ENCODE data around the gene PHF20.

- TF ChIP-seq CTCF (IDR thresholded peaks at IDR 0.05; ENCODE audit: extremely low read depth in 1 of 2, insufficient read depth in 1 of 2, low read depth in 1 of 2, low read length in 2 of 2) (no peak), JUN (IDR thresholded peaks at IDR 0.05; ENCODE audit: borderline replicate concordance, insufficient read depth, insufficient read length, low read depth) (no peak)
Measured at GRCh38 chr20:35984382-35984781, 212.6 kb downstream of the PHF20 start.
